Spleen (tissue), 7 donors: Measurements from ENCODE around the gene RBM8A.

Experiments
- CTCF ChIP-seq, 11 experiments: fragments of 200-600 bp in 7 of 11; fragments of 450-650 bp in 4 of 11; sonication (generic) in 4 of 11; IDR thresholded peaks in 8 of 11; conservative IDR thresholded peaks in 3 of 11; 1 replicate in 7 of 11; 2 replicates in 4 of 11; pipeline versions ENCODE4 v1.4.0 to v1.8.0; 2016 to 2021; ENCODE audit warnings: antibody characterized with exemption in 11 of 11, inconsistent platforms in 4 of 11, mild to moderate bottlenecking in 1 of 11
- POLR2AphosphoS5 ChIP-seq, 3 donors: sonication (generic); formaldehyde crosslinking; IDR thresholded peaks; one replicate each; pipeline ENCODE4 v1.5.1; 2017; ENCODE audit warnings: antibody characterized with exemption in 3 of 3
- donor health status: DM: no; HTN: no; CAD: no; lungs with moderate emphysema.
- donor health status: DM: no; HTN: no; CAD: no.
- donor health status: DM: no; HTN: no; CAD: no.

DNA sequence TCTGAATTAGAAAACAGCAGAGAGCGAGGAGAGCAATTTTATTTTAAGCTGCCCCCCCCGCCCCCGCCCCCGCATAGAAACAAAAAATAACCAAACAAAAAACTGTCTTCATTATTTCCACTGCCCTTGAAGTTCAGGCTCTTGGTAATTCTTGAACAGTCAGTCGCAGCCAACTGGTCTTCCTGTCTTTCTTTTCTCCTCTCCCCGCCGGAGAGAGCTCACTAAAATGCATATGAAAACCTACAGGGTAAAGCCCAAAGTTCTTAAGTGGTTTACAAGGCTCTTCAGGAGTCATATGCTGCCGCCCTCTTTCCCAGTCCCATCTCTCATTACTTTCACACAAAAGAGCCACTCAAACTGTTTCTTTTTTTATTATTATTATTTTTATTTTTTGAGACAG is 40.5 kb downstream of the RBM8A start:
- TF ChIP-seq CTCF (IDR thresholded peaks at IDR 0.05 in 8 of 11, conservative IDR thresholded peaks at IDR 0.05 in 3 of 11) (no peak), POLR2AphosphoS5 (IDR thresholded peaks at IDR 0.05) (no peak)
